SK-N-SH (cell line): ENCODE data around the gene EFCAB8.

ENCODE experiments used
- CTCF ChIP-seq: fragments of 200-600 bp; sonication (generic); IDR thresholded peaks from 2 replicates; pipeline ENCODE4 v1.6.1; 2017; ENCODE audit warnings: antibody characterized with exemption, mild to moderate bottlenecking, moderate library complexity
- EP300 ChIP-seq, 2 experiments: IDR thresholded peaks; 2 replicates each; pipeline versions ENCODE4 v1.4.0 to v1.6.1; 2012; ENCODE audit warnings: borderline replicate concordance in 1 of 2, low read depth in 1 of 2, low read length in 1 of 2
- FOXJ3 ChIP-seq: sonication (generic); formaldehyde crosslinking; IDR thresholded peaks from 2 replicates; pipeline ENCODE4 v1.5.1; 2020; ENCODE audit warnings: mild to moderate bottlenecking, missing genetic modification reagents
- FOXM1 ChIP-seq: IDR thresholded peaks from 2 replicates; pipeline ENCODE4 v1.4.0; 2012; ENCODE audit warnings: low read depth, mild to moderate bottlenecking
- POLR2AphosphoS5 ChIP-seq: IDR thresholded peaks from 2 replicates; pipeline ENCODE4 v1.6.1; 2012; ENCODE audit warnings: low read depth, low read length
- RXRA ChIP-seq: IDR thresholded peaks from 2 replicates; pipeline ENCODE4 v1.4.0; 2012; ENCODE audit warnings: low read depth, mild to moderate bottlenecking, borderline replicate concordance
- TCF12 ChIP-seq: IDR thresholded peaks from 2 replicates; pipeline ENCODE4 v1.4.0; 2012

- TF ChIP-seq CTCF (no peak), RXRA (no peak), FOXJ3 (no peak), POLR2AphosphoS5 (no peak), TCF12 (no peak), FOXM1 (no peak), EP300 (IDR thresholded peaks at IDR 0.05; ENCODE audit: borderline replicate concordance in 1 of 2, low read depth in 1 of 2, low read length in 1 of 2) (no peak)
These were observed 61.3 kb downstream of the EFCAB8 start for GRCh38 chr20:32920066-32920465.
